H54 (cell line): ENCODE data around the gene CACNA1A.

ENCODE experiments used
- DNase-seq: peaks from one replicate; pipeline ENCODE4 v3.0.0; 2011; ENCODE audit warnings: low spot score, mixed read lengths; ENCODE audit not compliant: insufficient read length
- FAIRE-seq: peaks from 3 replicates; lab custom pipeline; 2011; peaks lifted over from hg19 to GRCh38; lab: Jason Lieb, UNC
- POLR2A ChIP-seq: IDR thresholded peaks from 2 replicates; pipeline ENCODE4 v1.6.1; 2011; ENCODE audit warnings: low read depth, mild to moderate bottlenecking, low read length

Gene CACNA1A

GRCh38 chr19:13475044-13475443, 31.2 kb downstream of the CACNA1A start:
- no peak for TF ChIP-seq POLR2A
- no peak for FAIRE-seq
- no peak for DNase-seq

GRCh38 chr19:13466697-13467096, 39.6 kb downstream of the CACNA1A start:
- no peak for TF ChIP-seq POLR2A

DNA sequence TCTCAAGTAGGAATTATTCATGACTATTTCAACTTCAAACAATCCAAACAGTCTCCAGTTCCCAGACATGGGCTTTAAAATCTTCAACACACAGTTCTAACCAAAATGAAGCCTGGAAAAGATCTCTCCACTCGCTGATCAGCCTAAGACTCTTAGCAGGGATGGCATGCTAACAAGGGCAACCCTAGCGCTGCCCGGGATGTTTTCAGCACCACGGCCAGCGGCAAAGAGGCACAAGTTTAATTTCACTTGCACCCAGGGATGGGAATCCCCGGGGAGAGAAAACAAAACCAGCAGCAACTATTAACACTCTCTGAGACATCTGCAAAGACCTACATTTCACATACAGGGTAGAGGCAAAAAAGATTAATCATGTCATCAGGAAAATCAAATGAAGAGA, 43.0 kb downstream of the CACNA1A start:
- no peak for TF ChIP-seq POLR2A
- DNase-seq (peak; percentile 20), FAIRE-seq (no peak)

More at GRCh38 chr19:13466697-13467096, 39.6 kb downstream of the CACNA1A start:
- DNase-seq, result no peak
- no peak for FAIRE-seq

GRCh38 chr19:13461536-13461935, 44.7 kb downstream of the CACNA1A start:
- FAIRE-seq, result no peak
- DNase-seq, result no peak
- no peak for TF ChIP-seq POLR2A

DNA sequence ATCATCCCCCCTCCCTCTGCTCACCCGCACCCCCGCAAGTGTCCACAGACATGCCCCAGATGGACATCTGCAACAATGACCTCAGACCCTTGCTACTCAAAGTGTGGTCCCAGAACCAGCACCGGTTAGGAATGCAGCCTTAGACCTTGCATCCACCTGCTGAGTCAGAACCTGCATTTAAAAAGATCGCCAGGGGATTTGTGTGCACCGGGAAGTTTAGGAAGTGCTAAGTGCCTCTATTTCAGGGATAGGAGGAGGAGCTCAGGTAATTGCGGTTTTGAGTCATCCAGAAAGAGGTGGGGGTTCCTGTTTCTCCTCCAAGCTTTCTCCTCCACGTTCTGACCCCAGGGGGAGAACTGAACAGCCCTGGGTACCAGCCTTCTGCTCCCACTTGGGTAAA, 46.2 kb downstream of the CACNA1A start:
- no peak for FAIRE-seq

DNA sequence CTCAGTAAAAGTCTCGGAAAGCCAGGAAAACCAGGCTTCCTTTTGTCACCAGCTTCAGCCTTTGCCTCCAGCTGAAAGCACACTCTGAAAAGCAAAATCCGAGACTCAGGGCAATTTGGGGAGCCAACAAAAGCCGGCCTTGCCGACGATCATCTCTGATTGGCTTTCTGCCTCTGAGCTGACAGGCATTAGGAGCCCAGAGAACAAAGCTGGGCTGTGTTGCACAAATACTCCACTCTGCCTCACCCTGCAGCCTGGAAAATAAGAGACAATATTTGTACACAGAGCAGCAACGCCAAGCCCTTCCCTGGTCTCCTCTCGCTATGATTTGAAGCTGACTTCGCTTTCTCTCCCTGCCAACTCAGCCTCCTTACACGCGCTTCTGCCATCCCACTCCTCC, 46.9 kb downstream of the CACNA1A start:
- FAIRE-seq (no peak), DNase-seq (no peak)
- no peak for TF ChIP-seq POLR2A

More for the DNA sequence above, 46.2 kb downstream of the CACNA1A start:
- no peak for DNase-seq
- TF ChIP-seq POLR2A, result no peak

- no peak for TF ChIP-seq POLR2A
- DNase-seq (no peak), FAIRE-seq (no peak)
Observed at GRCh38 chr19:13451434-13451995, 54.8 kb downstream of the CACNA1A start.

DNA sequence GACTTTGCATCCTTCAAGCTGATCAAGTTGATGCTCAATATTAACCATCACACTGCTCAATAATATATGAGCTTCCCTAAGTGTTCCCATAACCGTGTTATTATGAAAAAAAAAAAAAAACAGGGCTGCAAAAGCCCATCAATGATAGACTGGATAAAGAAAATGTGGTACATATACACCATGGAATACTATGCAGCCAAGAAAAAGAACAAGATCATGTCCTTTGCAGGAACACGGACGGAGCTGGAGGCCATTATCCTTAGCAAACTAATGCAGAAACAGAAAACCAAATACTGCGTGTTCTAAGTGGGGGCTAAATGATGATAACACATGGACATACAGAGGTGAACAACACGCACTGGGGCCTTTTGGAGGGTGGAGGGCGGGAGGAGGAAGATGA, 58.3 kb downstream of the CACNA1A start:
- DNase-seq, result no peak
- no peak for TF ChIP-seq POLR2A
- no peak for FAIRE-seq

- no peak for TF ChIP-seq POLR2A
- no peak for FAIRE-seq
Observed at GRCh38 chr19:13441810-13442512, 64.3 kb downstream of the CACNA1A start.

GRCh38 chr19:13437919-13438618, 68.2 kb downstream of the CACNA1A start:
- FAIRE-seq (no peak), DNase-seq (no peak)

More at GRCh38 chr19:13441810-13442512, 64.3 kb downstream of the CACNA1A start:
- peak; percentile 20 for DNase-seq

GRCh38 chr19:13436352-13436751, 69.9 kb downstream of the CACNA1A start:
- FAIRE-seq (no peak), DNase-seq (no peak)
- TF ChIP-seq POLR2A, result no peak

More at GRCh38 chr19:13437919-13438618, 68.2 kb downstream of the CACNA1A start:
- TF ChIP-seq POLR2A, result no peak

DNA sequence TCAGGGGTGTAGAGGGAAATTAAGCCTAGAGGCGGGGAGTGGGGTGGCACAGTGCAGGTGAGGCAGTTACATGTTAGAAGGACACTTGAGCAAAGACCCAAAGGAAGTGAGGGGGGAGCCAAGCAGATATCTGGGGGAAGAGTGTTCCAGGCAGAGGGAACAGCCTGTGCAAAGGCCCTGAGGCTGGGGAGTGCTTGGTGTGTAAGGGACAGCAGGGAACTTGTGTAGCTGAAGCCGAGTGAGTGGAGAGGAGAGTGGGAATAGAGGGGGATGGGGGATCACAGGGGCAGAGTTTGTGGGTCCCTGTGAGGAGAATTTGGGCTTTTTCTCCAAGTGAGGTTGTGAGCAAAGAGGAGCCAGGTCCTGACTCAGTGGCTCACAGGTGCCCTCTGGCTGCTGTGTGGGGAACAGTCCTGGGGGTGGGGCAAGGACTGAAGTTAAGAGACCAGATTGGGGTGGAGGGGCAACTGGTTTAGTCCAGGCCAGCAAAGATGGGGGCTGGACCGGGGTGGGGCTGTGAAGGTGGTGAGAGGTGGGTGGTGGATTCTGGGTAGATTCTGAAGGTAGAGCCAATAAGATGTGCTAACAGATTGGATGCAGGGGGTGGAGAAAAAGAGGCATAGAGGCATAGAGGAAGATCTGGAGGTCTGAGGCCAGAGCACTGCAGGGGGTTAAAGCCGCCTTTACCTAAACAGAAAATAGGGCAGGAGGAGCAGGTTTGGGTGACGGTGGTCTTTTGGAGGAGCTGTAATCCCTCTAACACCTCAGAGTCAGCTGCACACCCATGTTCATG, 75.3 kb downstream of the CACNA1A start:
- FAIRE-seq (no peak), DNase-seq (peak; percentile 28)
- TF ChIP-seq POLR2A, result no peak

- TF ChIP-seq POLR2A, result no peak
- no peak for FAIRE-seq
- DNase-seq, result no peak
Observed at GRCh38 chr19:13429563-13429962, 76.7 kb downstream of the CACNA1A start.
